HepG2 (cell line): ENCODE data around the gene ANKRD10. TPM values are rescaled to one million over a fixed set of nuclear protein-coding genes. Genes with fewer than 3 reads are reported as not detected.
A peak's percentile ranks its signal among the peaks of the same experiment; 100 is the strongest.

ENCODE experiments used
- BRCA1 ChIP-seq: sonication (generic); formaldehyde crosslinking; IDR thresholded peaks from 2 replicates; pipeline ENCODE4 v1.4.0; 2020; ENCODE audit warnings: missing genetic modification reagents
- CC2D1A ChIP-seq: sonication (generic); formaldehyde crosslinking; IDR thresholded peaks from 2 replicates; pipeline ENCODE4 v1.8.1; 2023; ENCODE audit warnings: mild to moderate bottlenecking, missing genetic modification reagents
- CHCHD3 ChIP-seq: sonication (generic); formaldehyde crosslinking; IDR thresholded peaks from 2 replicates; pipeline ENCODE4 v1.8.0; 2022; ENCODE audit warnings: mild to moderate bottlenecking, missing genetic modification reagents, moderate library complexity
- GABPB1 ChIP-seq: IDR thresholded peaks from 2 replicates; pipeline ENCODE4 v1.6.1; 2016; ENCODE audit warnings: mild to moderate bottlenecking, missing genetic modification reagents, moderate library complexity, missing compliant biosample characterization
- MAFF ChIP-seq: IDR thresholded peaks from 2 replicates; pipeline ENCODE4 v1.6.1; 2011; ENCODE audit warnings: low read depth, low read length, improper control_type of control experiment
- MED13 ChIP-seq: sonication (generic); formaldehyde crosslinking; IDR thresholded peaks from 2 replicates; pipeline ENCODE4 v1.5.0; 2020; ENCODE audit warnings: missing genetic modification reagents
- MIER3 ChIP-seq: IDR thresholded peaks from 2 replicates; pipeline ENCODE4 v1.6.1; 2016; ENCODE audit warnings: missing compliant biosample characterization, borderline replicate concordance
- NFKB2 ChIP-seq: sonication (generic); formaldehyde crosslinking; IDR thresholded peaks from 2 replicates; pipeline ENCODE4 v1.4.0; 2020; ENCODE audit warnings: missing genetic modification reagents, borderline replicate concordance
- PHF5A ChIP-seq: IDR thresholded peaks from one replicate; pipeline ENCODE4 v1.6.1; 2018; ENCODE audit warnings: low read depth, missing genetic modification reagents; ENCODE audit not compliant: unreplicated experiment
- PRPF4 ChIP-seq: fragments of 200-400 bp; formaldehyde crosslinking; IDR thresholded peaks from 2 replicates; pipeline ENCODE4 v1.6.1; 2016; ENCODE audit warnings: low read length, low read depth; ENCODE audit not compliant: poor library complexity, severe bottlenecking
- SKI ChIP-seq: fragments of 450-650 bp; IDR thresholded peaks from one replicate; pipeline ENCODE4 v1.6.1; 2018; ENCODE audit warnings: mild to moderate bottlenecking; ENCODE audit not compliant: partially characterized antibody
- SOX5 ChIP-seq: IDR thresholded peaks from 2 replicates; pipeline ENCODE4 v1.6.1; 2016; ENCODE audit warnings: borderline replicate concordance
- TMF1 ChIP-seq: sonication (generic); formaldehyde crosslinking; IDR thresholded peaks from 2 replicates; pipeline ENCODE4 v1.8.1; 2022; ENCODE audit warnings: low read depth, missing genetic modification reagents
- YEATS4 ChIP-seq: sonication (generic); formaldehyde crosslinking; IDR thresholded peaks from 2 replicates; pipeline ENCODE4 v1.4.0; 2020; ENCODE audit warnings: missing genetic modification reagents, borderline replicate concordance
- ZBTB25 ChIP-seq: IDR thresholded peaks from 2 replicates; pipeline ENCODE4 v1.6.1; 2018; ENCODE audit warnings: missing genetic modification reagents
- ZFP82 ChIP-seq: sonication (generic); formaldehyde crosslinking; IDR thresholded peaks from 2 replicates; pipeline ENCODE4 v1.5.1; 2020; ENCODE audit warnings: mild to moderate bottlenecking, missing genetic modification reagents, borderline replicate concordance
- ZNF280B ChIP-seq: sonication (generic); formaldehyde crosslinking; IDR thresholded peaks from 2 replicates; pipeline ENCODE4 v1.5.0; 2020; ENCODE audit warnings: missing genetic modification reagents, mild to moderate bottlenecking, borderline replicate concordance
- ZNF3 ChIP-seq: IDR thresholded peaks from 2 replicates; pipeline ENCODE4 v1.7.0; 2017; ENCODE audit warnings: inconsistent platforms
- ZNF430 ChIP-seq: sonication (generic); formaldehyde crosslinking; IDR thresholded peaks from 2 replicates; pipeline ENCODE4 v1.9.0; 2021; ENCODE audit warnings: mild to moderate bottlenecking, missing genetic modification reagents
- ZNF562 ChIP-seq: sonication (generic); formaldehyde crosslinking; IDR thresholded peaks from 2 replicates; pipeline ENCODE4 v1.8.0; 2022; ENCODE audit warnings: missing genetic modification reagents, borderline replicate concordance
- ZNF674 ChIP-seq: sonication (generic); formaldehyde crosslinking; IDR thresholded peaks from 2 replicates; pipeline ENCODE4 v1.5.0; 2020; ENCODE audit warnings: low read depth, mild to moderate bottlenecking, missing genetic modification reagents
- polyA plus RNA-seq, 8 experiments: library from polyadenylated mRNA; depleted of rRNA in 3 of 8; stranded (reverse) in 7 of 8; unstranded in 1 of 8; fragments of >200 nt; fragmentation: Illumina TruSeq in 4 of 8; extraction: Trizol in 4 of 8; gene quantifications; 2 replicates each; pipeline versions ENCODE4 v1.2.1 to v1.2.3, GENCODE V29; 2011 to 2016; ENCODE audit warnings: low read depth in 4 of 8, missing spikeins in 1 of 8, mixed read lengths in 1 of 8; ENCODE audit not compliant: insufficient read depth in 1 of 8
- total RNA-seq, 5 experiments: library from RNA; depleted of rRNA; stranded (reverse); fragments of >200 nt; fragmentation: Illumina TruSeq; extraction: Trizol; gene quantifications; 2 replicates each; pipeline ENCODE4 v1.2.3, GENCODE V29; 2016; ENCODE audit warnings: low read depth in 1 of 5
- TF ChIP-seq, protein P1 (sequence below): sonication (generic); formaldehyde crosslinking; conservative IDR thresholded peaks from 2 replicates; pipeline ENCODE4 v1.8.0; 2022; ENCODE audit warnings: low read depth, missing genetic modification reagents
- TF ChIP-seq, protein P2 (sequence below): IDR thresholded peaks from 2 replicates; pipeline ENCODE4 v1.6.1; 2016
- TF ChIP-seq, protein P3 (sequence below): sonication (generic); formaldehyde crosslinking; IDR thresholded peaks from 2 replicates; pipeline ENCODE4 v1.5.0; 2020; ENCODE audit warnings: missing genetic modification reagents
- TF ChIP-seq, protein P4 (sequence below): IDR thresholded peaks from 2 replicates; pipeline ENCODE4 v1.6.1; 2016; ENCODE audit warnings: missing genetic modification reagents, missing compliant biosample characterization

ANKRD10 gene
- total and polyA plus RNA-seq, 2 of the 13 experiments (the other 11 are each of a cell fraction or from before 2014, with no cell fraction given) = 108 to 115 TPM

DNA sequence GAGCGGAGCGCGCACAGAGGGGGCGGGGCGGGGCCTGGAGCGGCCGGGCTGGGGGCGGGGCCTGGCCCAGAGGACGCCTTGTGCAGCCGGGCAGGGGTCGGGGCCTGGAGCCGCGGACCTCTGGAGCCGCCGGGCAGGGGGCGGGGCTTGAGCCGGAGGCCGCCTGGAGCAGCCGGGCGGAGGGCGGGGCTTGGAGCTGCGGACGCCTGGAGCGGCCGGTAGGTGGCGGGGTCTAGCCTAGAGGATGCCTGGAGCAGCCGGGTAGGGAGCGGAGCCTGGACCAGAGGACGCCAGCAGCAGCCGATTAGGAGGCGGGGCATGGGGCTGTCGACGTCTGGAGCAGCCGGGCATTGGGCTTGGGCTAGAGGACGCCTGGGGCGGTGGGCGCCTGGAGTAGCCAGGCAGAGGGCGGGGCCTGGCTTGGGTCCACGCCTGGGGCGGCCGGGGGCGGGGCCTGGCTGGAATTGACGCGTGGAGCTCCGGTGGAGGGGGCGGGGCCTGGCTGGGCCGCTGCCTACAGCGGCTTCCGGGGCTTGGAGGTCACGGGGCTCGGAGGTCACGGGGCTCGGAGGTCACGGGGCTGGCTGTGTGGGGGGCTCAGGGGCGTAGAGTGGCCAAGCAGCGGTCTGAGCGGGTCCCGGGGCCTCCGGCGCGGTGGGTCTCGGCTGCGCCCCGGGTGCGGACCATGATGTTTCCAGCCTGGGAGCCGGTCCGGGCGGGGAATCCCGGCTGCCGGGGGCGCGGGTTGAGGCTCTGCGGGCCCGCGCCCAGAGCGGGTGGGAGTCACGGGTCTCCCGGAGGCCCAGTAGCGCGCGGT is at the start of gene ANKRD10 (continued):
- TF ChIP-seq, protein P1, sequence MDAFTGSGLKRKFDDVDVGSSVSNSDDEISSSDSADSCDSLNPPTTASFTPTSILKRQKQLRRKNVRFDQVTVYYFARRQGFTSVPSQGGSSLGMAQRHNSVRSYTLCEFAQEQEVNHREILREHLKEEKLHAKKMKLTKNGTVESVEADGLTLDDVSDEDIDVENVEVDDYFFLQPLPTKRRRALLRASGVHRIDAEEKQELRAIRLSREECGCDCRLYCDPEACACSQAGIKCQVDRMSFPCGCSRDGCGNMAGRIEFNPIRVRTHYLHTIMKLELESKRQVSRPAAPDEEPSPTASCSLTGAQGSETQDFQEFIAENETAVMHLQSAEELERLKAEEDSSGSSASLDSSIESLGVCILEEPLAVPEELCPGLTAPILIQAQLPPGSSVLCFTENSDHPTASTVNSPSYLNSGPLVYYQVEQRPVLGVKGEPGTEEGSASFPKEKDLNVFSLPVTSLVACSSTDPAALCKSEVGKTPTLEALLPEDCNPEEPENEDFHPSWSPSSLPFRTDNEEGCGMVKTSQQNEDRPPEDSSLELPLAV = no peak
- TF ChIP-seq TMF1 (no peak), PHF5A (CRISPR knock-in tag) (no peak), BRCA1 (CRISPR knock-in tag) (no peak), ZFP82 (CRISPR knock-in tag) (0 out of 2 replicates have a peak, but pooled peaks have one; percentile 36), CHCHD3 (CRISPR knock-in tag) (no peak), NFKB2 (peak; percentile 57; the same call in 1 of the 2 replicates), MAFF (no peak), ZNF674 (CRISPR knock-in tag) (no peak), MED13 (CRISPR knock-in tag) (0 out of 2 replicates have a peak, but pooled peaks have one; percentile 16), ZNF562 (CRISPR knock-in tag) (no peak), ZNF430 (CRISPR knock-in tag) (no peak), YEATS4 (CRISPR knock-in tag) (0 out of 2 replicates have a peak, but pooled peaks have one; percentile 66), GABPB1 (CRISPR knock-in tag) (peak; percentile 85), ZNF280B (CRISPR knock-in tag) (no peak), PRPF4 (no peak), ZBTB25 (CRISPR knock-in tag) (no peak), MIER3 (no peak), ZNF3 (CRISPR knock-in tag) (no peak), SOX5 (CRISPR knock-in tag) (no peak; the same call in 1 of the 2 replicates), SKI (peak; percentile 46), CC2D1A (no peak)
- TF ChIP-seq, protein P2, sequence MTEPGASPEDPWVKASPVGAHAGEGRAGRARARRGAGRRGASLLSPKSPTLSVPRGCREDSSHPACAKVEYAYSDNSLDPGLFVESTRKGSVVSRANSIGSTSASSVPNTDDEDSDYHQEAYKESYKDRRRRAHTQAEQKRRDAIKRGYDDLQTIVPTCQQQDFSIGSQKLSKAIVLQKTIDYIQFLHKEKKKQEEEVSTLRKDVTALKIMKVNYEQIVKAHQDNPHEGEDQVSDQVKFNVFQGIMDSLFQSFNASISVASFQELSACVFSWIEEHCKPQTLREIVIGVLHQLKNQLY = no peak
- TF ChIP-seq, protein P3, sequence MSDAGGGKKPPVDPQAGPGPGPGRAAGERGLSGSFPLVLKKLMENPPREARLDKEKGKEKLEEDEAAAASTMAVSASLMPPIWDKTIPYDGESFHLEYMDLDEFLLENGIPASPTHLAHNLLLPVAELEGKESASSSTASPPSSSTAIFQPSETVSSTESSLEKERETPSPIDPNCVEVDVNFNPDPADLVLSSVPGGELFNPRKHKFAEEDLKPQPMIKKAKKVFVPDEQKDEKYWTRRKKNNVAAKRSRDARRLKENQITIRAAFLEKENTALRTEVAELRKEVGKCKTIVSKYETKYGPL = no peak
- TF ChIP-seq, protein P4, sequence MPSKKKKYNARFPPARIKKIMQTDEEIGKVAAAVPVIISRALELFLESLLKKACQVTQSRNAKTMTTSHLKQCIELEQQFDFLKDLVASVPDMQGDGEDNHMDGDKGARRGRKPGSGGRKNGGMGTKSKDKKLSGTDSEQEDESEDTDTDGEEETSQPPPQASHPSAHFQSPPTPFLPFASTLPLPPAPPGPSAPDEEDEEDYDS (CRISPR knock-in tag) = peak; percentile 42; the same call in 1 of the 2 replicates
